KMS-11 (cell line): ENCODE measurements around the gene SDR39U1.

Experiments used
- H2AFZ ChIP-seq: fragments of 200-600 bp; sonication (generic); 2 replicates; pipeline ENCODE4 v1.6.1; 2016; ENCODE audit warnings: antibody characterized with exemption, mixed run types, low read depth
- H3K27ac ChIP-seq: fragments of 200-600 bp; sonication (generic); 2 replicates; pipeline ENCODE4 v1.6.1; 2016; ENCODE audit warnings: mild to moderate bottlenecking, mixed run types
- H3K27me3 ChIP-seq: fragments of 200-600 bp; sonication (generic); 2 replicates; pipeline ENCODE4 v1.6.1; 2017; ENCODE audit warnings: mild to moderate bottlenecking, low read depth, mixed run types, moderate library complexity; ENCODE audit not compliant: insufficient read depth
- H3K36me3 ChIP-seq: fragments of 200-600 bp; sonication (generic); 2 replicates; pipeline ENCODE4 v1.6.1; 2017; ENCODE audit warnings: mild to moderate bottlenecking, mixed run types; ENCODE audit not compliant: insufficient read depth
- H3K4me1 ChIP-seq: fragments of 200-600 bp; sonication (generic); 2 replicates; pipeline ENCODE4 v1.6.1; 2016; ENCODE audit warnings: mild to moderate bottlenecking, low read depth, mixed run types; ENCODE audit not compliant: poor library complexity, severe bottlenecking
- H3K4me2 ChIP-seq: fragments of 200-600 bp; sonication (generic); 2 replicates; pipeline ENCODE4 v1.7.0; 2016; ENCODE audit warnings: mild to moderate bottlenecking, mixed run types
- H3K4me3 ChIP-seq: fragments of 200-600 bp; sonication (generic); IDR thresholded peaks from 2 replicates; pipeline ENCODE4 v1.6.1; 2017; ENCODE audit warnings: low read depth, low read length, mixed read lengths; ENCODE audit not compliant: insufficient read depth
- H3K79me2 ChIP-seq: fragments of 200-600 bp; sonication (generic); 2 replicates; pipeline ENCODE4 v1.6.1; 2016; ENCODE audit warnings: low read depth, mixed run types; ENCODE audit not compliant: insufficient read depth
- H3K9ac ChIP-seq: fragments of 200-600 bp; sonication (generic); 2 replicates; pipeline ENCODE4 v1.6.1; 2016; ENCODE audit warnings: mild to moderate bottlenecking, mixed run types
- H4K20me1 ChIP-seq: fragments of 200-600 bp; sonication (generic); 2 replicates; pipeline ENCODE4 v1.6.1; 2016; ENCODE audit warnings: mild to moderate bottlenecking, mixed run types; ENCODE audit not compliant: insufficient read depth
- CTCF ChIP-seq: fragments of 200-600 bp; sonication (generic); conservative IDR thresholded peaks from 2 replicates; pipeline ENCODE4 v1.6.1; 2017; ENCODE audit warnings: low read depth, mild to moderate bottlenecking, antibody characterized with exemption, low read length, moderate library complexity, mixed read lengths

Gene SDR39U1

GRCh38 chr14:24434676-24435075 lies 7.9 kb downstream of the SDR39U1 start:
- Histone ChIP-seq H3K4me3 (no peak overlapping the region), H3K27me3 (no peaks in the 10 kb centered on the region), H4K20me1 (no peaks in the 10 kb centered on the region), H3K79me2 (no peaks in the 10 kb centered on the region), H3K9ac (no peak overlapping the region), H3K27ac (no peak overlapping the region), H3K4me1 (peaks cover 13% of the 10 kb centered on the region), H3K36me3 (no peaks in the 10 kb centered on the region), H2AFZ (no peak overlapping the region), H3K4me2 (no peak overlapping the region)
- TF ChIP-seq CTCF = no peak

GRCh38 chr14:24434036-24434435 lies 8.5 kb downstream of the SDR39U1 start:
- Histone ChIP-seq H3K4me3 (no peak overlapping the region), H3K27ac (no peak overlapping the region), H3K36me3 (no peaks in the 10 kb centered on the region), H3K4me2 (no peak overlapping the region), H3K4me1 (peaks cover 17% of the 10 kb centered on the region), H3K79me2 (no peaks in the 10 kb centered on the region), H4K20me1 (no peaks in the 10 kb centered on the region), H3K9ac (no peak overlapping the region), H2AFZ (no peak overlapping the region), H3K27me3 (no peaks in the 10 kb centered on the region)
- TF ChIP-seq CTCF = no peak

GRCh38 chr14:24432259-24433131 lies 10.1 kb downstream of the SDR39U1 start:
- no peak overlapping the region for H3K9ac ChIP-seq
- no peaks in the 10 kb centered on the region for H3K36me3 ChIP-seq
- no peak overlapping the region for H3K27ac ChIP-seq
- H3K4me2 ChIP-seq = peak overlapping the region; percentile 78; the same call in 1 of the 2 replicates
- H3K4me1 ChIP-seq = peaks cover 18% of the 10 kb centered on the region
- no peak overlapping the region for H2AFZ ChIP-seq
- H3K79me2 ChIP-seq = no peaks in the 10 kb centered on the region
- no peak for TF ChIP-seq CTCF
- no peak overlapping the region for H3K4me3 ChIP-seq
- no peaks in the 10 kb centered on the region for H3K27me3 ChIP-seq
- H4K20me1 ChIP-seq = no peaks in the 10 kb centered on the region

GRCh38 chr14:24431569-24432258 lies 10.9 kb downstream of the SDR39U1 start:
- H3K27ac ChIP-seq = peak overlapping the region; percentile 94
- no peaks in the 10 kb centered on the region for H3K27me3 ChIP-seq
- peak; percentile 78 for TF ChIP-seq CTCF
- H3K9ac ChIP-seq = peak overlapping the region; percentile 87
- H2AFZ ChIP-seq = no peak overlapping the region
- no peak overlapping the region for H3K4me3 ChIP-seq
- no peaks in the 10 kb centered on the region for H4K20me1 ChIP-seq
- H3K4me1 ChIP-seq = peaks cover 17% of the 10 kb centered on the region
- no peaks in the 10 kb centered on the region for H3K79me2 ChIP-seq
- H3K36me3 ChIP-seq = no peaks in the 10 kb centered on the region
- peak overlapping the region; percentile 78 for H3K4me2 ChIP-seq
